Osteoblast (primary cell): ENCODE data around the gene TMEM151B. TPM values are rescaled to one million over a fixed set of nuclear protein-coding genes. Genes with fewer than 3 reads are reported as not detected.
"Not testable (repeated sequence)": the region's sequence is repeated elsewhere in the genome, so short reads cannot be mapped to it uniquely, and the experiment has no call there.

Source experiments
- DNase-seq: peaks from one replicate; pipeline ENCODE4 v3.0.0; 2011; ENCODE audit warnings: low spot score, mixed read lengths; ENCODE audit not compliant: insufficient read length; ENCODE audit errors: missing footprints
- H2AFZ ChIP-seq: 2 replicates; pipeline ENCODE4 v1.6.0; 2011; ENCODE audit warnings: mild to moderate bottlenecking, low read length
- H3K27ac ChIP-seq: 2 replicates; pipeline ENCODE4 v1.5.1; 2011; ENCODE audit warnings: mild to moderate bottlenecking, low read depth, low read length, moderate library complexity
- H3K27me3 ChIP-seq: 2 replicates; pipeline ENCODE4 v1.6.0; 2012; ENCODE audit warnings: mild to moderate bottlenecking, control low read depth, inconsistent platforms, low read length, moderate library complexity; ENCODE audit not compliant: insufficient read depth
- H3K36me3 ChIP-seq: 2 replicates; pipeline ENCODE4 v1.5.1; 2011; ENCODE audit warnings: mild to moderate bottlenecking, low read length, control low read depth, moderate library complexity; ENCODE audit not compliant: insufficient read depth
- H3K4me1 ChIP-seq: 2 replicates; pipeline ENCODE4 v1.5.1; 2011; ENCODE audit warnings: mild to moderate bottlenecking, low read length, control low read depth, moderate library complexity; ENCODE audit not compliant: insufficient read depth
- H3K4me2 ChIP-seq: 2 replicates; pipeline ENCODE4 v1.6.0; 2011; ENCODE audit warnings: mild to moderate bottlenecking, low read length; ENCODE audit not compliant: insufficient read depth
- H3K4me3 ChIP-seq: fragments of 200-600 bp; sonication (generic); 3 replicates; pipeline ENCODE4 v1.5.1; 2012; ENCODE audit warnings: mild to moderate bottlenecking, low read length, inconsistent platforms; ENCODE audit not compliant: insufficient read depth
- H3K79me2 ChIP-seq: 2 replicates; pipeline ENCODE4 v1.6.0; 2012; ENCODE audit warnings: mild to moderate bottlenecking, low read length, control low read depth, inconsistent platforms; ENCODE audit not compliant: insufficient read depth
- H3K9me3 ChIP-seq: 2 replicates; pipeline ENCODE4 v1.5.1; 2011; ENCODE audit warnings: low read depth, low read length, control low read depth
- H4K20me1 ChIP-seq: 2 replicates; pipeline ENCODE4 v1.6.0; 2012; ENCODE audit warnings: mild to moderate bottlenecking, low read length, control low read depth; ENCODE audit not compliant: insufficient read depth
- CTCF ChIP-seq: IDR thresholded peaks from 2 replicates; pipeline ENCODE4 v1.5.1; 2011; ENCODE audit warnings: mild to moderate bottlenecking, low read depth, low read length, moderate library complexity; ENCODE audit errors: extremely low read depth
- total RNA-seq: library from RNA; depleted of rRNA; stranded (reverse); fragments of >200 nt; gene quantifications from 2 replicates; pipeline ENCODE4 v1.2.3, GENCODE V29; 2012

TMEM151B gene
- total RNA-seq, 1 donor, result not detected

GRCh38 chr6:44315516-44315915, 45.3 kb downstream of the TMEM151B start:
- Histone ChIP-seq H3K27me3 (peaks cover 41% of the 10 kb centered on the region), H4K20me1 (peaks cover 11% of the 10 kb centered on the region), H3K4me1 (peaks cover 10% of the 10 kb centered on the region), H3K79me2 (peaks cover 17% of the 10 kb centered on the region), H3K4me3 (no peak overlapping the region), H3K36me3 (peaks cover 12% of the 10 kb centered on the region), H3K4me2 (no peak overlapping the region), H3K27ac (no peak overlapping the region), H2AFZ (no peak overlapping the region), H3K9me3 (no peaks in the 10 kb centered on the region)
- no peak for TF ChIP-seq CTCF
- DNase-seq, result no peak

GRCh38 chr6:44315951-44316350, 45.7 kb downstream of the TMEM151B start:
- H3K27me3 ChIP-seq, result peaks cover 45% of the 10 kb centered on the region
- peaks cover 11% of the 10 kb centered on the region for H4K20me1 ChIP-seq
- TF ChIP-seq CTCF, result no peak
- H3K4me1 ChIP-seq, result peaks cover 10% of the 10 kb centered on the region
- H3K4me3 ChIP-seq, result no peak overlapping the region
- H3K79me2 ChIP-seq, result peaks cover 17% of the 10 kb centered on the region
- H3K36me3 ChIP-seq, result peaks cover 8% of the 10 kb centered on the region
- no peak for DNase-seq
- no peak overlapping the region for H3K27ac ChIP-seq
- H2AFZ ChIP-seq, result no peak overlapping the region
- H3K4me2 ChIP-seq, result no peak overlapping the region
- no peaks in the 10 kb centered on the region for H3K9me3 ChIP-seq

- H3K4me1 ChIP-seq, result peaks cover 10% of the 10 kb centered on the region
- no peaks in the 10 kb centered on the region for H3K9me3 ChIP-seq
- no peak overlapping the region for H2AFZ ChIP-seq
- peaks cover 17% of the 10 kb centered on the region for H3K79me2 ChIP-seq
- DNase-seq, result no peak
- peaks cover 2% of the 10 kb centered on the region for H3K36me3 ChIP-seq
- TF ChIP-seq CTCF, result no peak
- no peak overlapping the region for H3K4me2 ChIP-seq
- H3K27ac ChIP-seq, result no peak overlapping the region
- H3K27me3 ChIP-seq, result peaks cover 47% of the 10 kb centered on the region
- H4K20me1 ChIP-seq, result peaks cover 7% of the 10 kb centered on the region
- no peak overlapping the region for H3K4me3 ChIP-seq
Observed at GRCh38 chr6:44316481-44316880, 46.2 kb downstream of the TMEM151B start.

GRCh38 chr6:44317136-44317631, 46.9 kb downstream of the TMEM151B start:
- not testable (repeated sequence) for H3K36me3 ChIP-seq, H3K79me2 ChIP-seq, H4K20me1 ChIP-seq, H2AFZ ChIP-seq, DNase-seq, H3K27ac ChIP-seq, H3K4me1 ChIP-seq, H3K4me2 ChIP-seq, H3K4me3 ChIP-seq, H3K9me3 ChIP-seq
- H3K27me3 ChIP-seq, result peaks cover 48% of the 10 kb centered on the region
